ENCODE results near the gene FHL1.

DNA sequence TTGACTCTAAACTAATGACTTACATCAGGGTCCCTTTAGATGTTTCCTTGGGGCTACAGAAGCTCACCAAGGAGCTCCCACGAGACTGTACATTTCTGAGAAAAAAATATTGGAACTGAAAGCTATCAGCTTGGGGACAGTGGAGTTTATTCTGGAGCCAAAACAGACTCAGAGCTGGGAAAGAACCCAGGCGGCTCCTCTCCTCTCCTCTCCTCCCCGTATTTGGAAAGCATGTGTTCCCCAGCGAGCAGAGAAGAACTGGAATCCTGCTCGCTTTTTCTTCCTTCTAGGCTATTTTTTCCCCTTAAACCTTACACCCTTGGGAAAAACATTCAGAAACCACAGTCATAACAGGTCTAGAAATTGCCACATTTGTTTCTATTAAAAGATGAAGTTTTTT, 108.2 kb downstream of the FHL1 start:
- no peak for TF ChIP-seq BHLHE40 (IDR thresholded peaks at IDR 0.05; ENCODE audit: low read depth, low read length)
- TF ChIP-seq CTCF (conservative IDR thresholded peaks at IDR 0.05; ENCODE audit: low read depth, low read length) = no peak
